HL-60/S4 (cell line): ENCODE measurements around the gene C8G.

Experiments
- in situ Hi-C: fragments of 300-500 bp; cut with MboI; formaldehyde crosslinking; loops from 2 replicates; pipeline ENCODE4 v1.14.3; 2022; ENCODE audit warnings: low sequenced_read_pairs

C8G gene

DNA sequence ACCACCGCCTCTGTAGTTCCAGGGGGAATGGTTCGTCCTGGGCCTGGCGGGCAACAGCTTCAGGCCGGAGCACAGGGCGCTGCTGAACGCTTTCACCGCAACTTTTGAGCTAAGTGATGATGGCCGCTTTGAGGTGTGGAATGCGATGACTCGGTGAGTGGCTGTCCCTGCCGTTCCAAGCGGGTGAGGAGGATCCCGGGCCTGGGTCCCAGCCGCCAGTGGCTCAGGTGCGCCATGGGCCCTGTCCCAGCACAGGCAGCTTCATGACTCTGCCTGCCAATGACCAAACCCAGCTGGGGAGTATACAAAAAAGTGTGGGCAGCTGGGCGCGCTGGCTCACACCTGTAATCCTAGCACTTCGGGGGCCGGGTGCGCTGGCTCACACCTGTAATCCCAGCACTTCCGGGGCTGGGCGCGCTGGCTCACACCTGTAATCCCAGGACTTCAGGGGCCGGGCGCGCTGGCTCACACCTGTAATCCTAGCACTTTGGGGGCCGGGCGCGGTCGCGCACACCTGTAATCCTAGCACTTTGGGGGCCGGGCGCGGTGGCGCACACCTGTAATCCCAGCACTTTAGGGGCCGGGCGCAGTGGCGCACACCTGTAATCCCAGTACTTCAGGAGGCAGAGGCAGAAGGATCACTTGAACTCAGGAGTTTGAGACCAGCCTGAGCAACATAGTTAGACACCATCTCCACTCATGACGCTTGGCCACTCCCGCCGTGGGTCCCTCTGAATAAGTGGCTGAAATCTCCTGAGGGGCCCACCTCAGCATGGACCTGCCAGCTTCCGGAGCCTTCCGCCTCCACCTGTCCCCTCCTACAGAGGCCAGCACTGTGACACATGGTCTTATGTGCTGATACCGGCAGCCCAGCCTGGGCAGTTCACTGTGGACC, 8.1 kb downstream of the C8G start:
- in situ Hi-C loops: no loop called here

DNA sequence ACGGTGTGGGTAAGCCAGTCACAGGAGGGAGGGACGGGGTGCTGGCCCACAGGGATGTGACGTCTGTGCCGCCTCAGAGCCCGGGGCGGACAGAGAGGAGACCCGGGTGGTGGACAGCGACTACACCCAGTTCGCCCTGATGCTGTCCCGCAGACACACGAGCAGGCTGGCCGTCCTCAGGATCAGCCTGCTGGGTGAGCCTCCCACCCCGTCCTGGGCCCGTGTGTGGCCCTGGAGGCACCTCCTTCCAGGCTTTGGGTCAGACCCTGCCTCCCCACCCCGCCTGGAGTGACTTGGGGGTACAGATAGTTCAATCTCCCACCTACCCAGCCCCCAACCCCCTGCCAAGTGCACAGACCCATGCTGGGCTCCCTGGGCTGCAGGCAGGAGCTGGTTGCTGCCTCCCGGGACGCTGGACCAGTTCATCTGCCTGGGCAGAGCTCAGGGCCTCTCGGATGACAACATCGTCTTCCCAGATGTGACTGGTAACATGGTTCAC, 8.8 kb downstream of the C8G start:
- in situ Hi-C loops: no loop called here

DNA sequence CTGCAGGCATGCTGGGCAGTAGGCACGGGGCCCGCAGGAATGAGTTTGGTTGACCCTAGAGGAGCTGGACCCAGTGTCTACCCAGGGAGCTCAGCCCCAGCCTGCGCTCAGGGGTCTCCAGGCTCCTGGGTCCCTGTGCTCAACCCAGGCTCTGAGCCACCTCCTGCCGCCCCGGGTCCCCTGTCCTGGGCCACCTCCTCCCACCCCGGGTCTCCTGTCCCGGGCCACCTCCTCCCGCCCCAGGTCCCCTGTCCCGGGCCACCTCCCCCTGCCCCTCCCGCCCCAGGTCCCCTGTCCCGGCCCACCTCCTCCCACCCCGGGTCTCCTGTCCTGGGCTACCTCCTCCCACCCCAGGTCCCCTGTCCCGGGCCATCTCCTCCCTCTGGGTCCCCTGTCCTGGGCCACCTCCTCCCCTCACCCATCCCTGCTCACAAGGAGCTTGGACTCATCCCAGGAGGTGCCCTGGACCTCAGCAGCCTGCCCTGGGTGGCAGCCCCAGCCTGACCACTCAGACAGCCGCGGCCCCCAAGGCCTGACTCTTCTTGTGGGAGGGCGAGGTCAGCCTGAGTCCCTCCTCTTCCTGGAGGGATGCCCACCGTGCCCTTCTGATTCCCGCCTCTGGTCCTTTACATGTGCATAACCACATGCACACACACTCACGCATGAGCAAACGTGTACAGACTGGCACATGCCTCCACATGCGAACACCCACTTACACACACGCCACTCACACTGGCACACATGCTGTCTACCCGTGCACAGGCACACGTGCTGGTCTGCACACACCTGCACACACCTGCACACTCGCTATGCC, 9.4 kb downstream of the C8G start:
- in situ Hi-C loops: no loop called here

DNA sequence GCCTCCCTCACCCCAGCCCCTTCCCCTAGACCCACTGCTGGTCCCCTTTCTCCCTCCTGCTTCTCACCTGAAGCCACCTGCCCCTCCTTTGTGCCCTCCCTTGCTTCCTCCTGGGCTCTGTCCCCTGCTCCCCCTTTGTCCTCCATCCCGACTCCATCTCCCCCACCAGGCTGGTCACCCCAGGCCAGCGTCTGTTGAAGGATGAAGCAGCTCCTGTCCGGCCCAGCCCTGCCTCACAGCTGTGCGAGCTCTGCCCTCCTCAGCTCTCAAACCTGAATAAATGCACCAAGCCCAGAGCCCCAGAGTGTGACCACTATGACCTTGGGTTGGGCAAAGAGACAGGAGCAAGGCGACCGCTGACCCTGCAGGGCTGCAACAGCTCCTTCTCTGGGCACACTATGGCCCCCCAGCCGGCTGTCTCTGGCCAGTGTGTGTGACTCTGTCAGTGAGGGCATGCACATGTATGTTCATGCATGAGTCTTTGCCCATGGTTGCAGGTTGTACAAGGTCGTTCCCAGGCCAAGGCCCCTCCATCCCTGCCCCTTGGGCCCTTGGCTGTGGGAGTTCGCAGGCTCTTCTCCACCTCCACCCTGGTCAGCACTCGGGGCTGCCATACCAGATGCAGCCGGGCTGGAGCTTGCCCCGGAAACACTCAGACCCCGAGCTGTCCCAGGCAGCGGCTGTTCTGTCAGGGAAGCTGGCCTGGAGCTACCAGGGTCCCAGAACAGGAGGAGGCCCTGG, 10.3 kb downstream of the C8G start:
- in situ Hi-C loops: no loop called here

DNA sequence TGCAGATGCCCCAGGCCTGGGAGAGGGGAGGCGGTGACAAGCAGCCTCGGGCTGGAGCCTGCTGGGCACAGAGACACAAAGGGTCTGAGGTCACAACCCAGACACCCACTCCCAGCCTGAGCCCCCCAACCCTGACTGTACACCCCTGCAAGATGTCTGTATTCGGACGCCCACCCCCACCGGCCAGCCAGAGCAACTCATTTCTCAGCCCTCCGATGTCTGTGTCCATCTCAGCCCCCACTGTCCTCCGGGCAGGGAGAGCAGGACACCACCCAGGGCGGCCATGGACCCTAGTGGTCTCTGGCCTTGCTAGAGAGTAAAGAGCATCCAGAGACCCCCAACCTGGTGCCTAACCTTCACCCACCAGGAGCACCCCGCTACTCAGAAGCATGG, 10.9 kb downstream of the C8G start:
- in situ Hi-C loops: no loop called here

DNA sequence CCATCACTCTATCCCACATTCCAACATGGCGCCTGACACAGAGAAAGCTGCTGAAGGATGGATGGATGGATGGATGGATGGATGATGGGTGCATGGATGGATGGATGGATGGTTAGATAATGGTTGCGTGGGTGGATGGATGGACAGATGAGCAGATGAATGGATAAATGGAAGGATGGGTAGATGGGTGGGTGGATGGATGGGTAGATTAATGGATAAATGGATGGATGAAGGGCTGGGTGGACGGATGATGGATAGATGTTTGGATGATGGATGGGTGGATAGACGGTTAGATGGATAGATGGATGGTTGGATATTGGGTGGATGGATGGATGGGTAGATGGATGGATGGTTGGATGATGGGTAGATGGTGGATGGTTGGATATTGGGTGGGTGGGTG, 11.6 kb downstream of the C8G start:
- in situ Hi-C loops: no loop called here

DNA sequence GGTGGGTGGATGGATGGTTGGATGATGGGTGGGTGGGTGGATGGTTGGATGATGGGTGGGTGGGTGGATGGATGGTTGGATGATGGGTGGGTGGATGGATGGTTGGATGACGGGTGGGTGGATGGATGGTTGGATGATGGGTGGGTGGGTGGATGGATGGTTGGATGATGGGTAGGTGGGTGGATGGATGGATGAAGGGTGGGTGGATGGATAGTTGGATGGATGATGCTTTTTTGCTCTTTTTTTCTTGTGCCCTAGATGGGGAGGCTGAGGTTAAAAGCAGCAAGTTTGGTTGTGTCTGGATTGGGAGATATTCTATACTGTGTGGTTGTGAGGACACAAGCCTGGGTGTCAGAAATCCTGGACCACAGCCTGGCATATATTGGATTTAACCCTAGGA, 12.4 kb downstream of the C8G start:
- in situ Hi-C loops: no loop called here

DNA sequence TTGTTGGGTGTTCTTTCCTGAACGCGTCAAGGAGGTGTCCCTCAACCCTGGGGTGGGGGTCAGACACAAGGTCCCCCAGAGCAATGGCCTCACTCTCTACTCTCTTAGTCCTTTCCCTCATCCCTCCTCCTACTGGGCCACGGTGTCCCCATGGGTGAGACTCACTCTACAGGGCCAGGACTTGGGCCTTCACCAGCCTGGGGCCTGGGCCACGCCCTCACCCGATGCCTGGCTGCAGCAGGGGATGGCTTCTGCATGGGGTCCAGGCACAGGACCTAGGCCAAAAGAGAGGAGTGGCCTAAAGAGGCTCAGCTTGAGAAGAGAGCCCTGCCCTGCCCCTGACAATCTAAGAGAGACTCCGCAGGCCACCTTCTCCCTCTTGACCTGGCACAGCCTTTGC, 12.9 kb downstream of the C8G start:
- in situ Hi-C loops: no loop called here

DNA sequence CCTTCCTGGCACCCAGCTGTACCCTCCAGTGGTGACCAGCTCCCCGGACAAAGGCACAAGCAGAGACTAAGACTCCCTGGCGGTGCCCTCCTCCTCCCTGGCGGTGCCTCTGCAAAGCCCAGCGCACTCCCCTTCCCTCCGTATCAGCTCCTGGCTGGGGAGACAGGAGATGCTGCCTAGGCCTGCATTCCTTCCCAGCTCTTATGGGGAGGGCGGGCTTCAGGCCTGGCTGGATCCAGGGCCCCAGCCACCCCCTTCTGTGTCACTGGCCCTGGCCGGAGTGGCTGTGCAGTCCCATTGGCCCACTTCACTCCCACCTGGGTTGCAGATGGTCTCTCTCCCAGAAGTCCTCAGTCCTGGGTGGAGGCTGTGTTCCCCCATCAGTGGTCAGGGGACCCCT, 13.4 kb downstream of the C8G start:
- in situ Hi-C loops: no loop called here

DNA sequence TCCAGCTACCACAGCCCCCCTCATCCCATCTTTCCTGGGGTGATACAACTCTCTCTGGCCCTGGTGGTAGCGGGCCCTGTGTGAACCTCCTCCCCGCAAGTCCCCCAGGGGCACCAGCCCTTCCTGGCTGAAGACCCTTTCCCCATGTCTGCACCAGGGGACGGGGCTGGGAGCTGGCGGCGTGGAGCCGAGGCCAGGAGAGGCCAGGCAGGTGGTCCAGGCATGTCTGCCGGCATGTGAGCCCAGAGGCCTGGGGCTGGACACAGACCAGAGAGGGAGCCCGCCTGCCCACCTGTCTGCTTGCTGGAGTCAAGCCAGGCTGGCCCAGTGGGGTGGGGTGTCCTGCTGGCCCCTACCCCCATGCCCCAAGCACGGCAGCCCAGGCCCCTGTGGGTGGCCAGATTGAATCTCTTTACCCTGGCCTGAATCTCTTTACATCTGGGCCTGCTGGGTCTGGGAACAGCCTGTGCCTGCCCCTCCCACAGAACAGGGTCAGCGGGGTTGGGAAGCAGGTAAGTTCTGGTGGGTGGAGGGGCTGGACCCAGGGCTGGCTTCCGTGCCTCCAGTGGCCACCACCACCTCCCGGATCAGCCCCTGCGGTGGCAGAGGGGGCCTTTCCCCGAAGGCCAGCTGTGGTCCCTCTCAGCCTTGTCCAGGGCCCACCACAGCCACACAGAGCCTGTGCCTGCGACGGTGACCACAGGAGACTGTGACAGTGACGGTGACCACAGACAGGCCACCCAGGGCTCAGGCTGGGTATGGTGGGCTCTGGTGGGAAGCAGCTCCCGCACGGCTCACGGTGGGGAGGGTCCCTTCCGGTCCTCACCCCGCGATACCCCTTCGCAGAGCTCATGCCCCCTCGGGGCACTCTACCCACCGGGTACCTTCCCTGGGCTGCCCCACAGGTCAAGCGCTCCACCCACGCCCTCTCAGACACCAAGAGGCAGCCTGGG, 14.1 kb downstream of the C8G start:
- in situ Hi-C loops: no loop called here

DNA sequence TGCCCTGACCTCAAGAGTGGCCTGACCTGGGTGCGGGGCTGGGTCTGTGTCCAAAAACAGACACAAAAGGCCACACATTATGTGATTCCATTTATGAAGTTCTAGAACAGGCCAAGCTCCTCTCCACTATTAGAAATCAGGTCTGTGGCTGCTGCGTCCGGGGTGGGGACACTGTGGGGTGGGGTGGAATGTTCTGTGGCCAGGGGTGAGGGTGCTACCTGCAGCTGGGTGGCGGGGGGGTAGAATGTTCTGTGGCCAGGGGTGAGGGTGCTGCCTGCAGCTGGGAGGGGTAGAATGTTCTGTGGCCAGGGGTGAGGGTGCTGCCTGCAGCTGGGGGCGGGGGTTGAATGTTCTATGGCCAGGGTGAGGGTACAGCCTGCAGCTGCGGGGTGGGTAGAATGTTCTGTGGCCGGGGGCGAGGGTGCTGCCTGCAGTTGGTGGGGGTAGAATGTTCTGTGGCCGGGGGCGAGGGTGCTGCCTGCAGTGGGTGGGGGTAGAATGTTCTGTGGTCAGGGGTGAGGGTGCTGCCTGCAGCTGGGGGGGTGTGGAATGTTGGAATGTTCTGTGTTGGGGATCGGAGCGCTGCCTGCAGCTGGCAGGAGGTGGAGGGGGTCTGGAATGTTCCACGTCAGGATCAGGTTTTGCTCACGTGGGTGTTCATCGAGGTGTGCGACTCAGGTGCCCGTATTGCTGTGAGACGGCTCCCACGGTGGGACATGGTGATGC, 15.3 kb downstream of the C8G start:
- in situ Hi-C loops: no loop called here

DNA sequence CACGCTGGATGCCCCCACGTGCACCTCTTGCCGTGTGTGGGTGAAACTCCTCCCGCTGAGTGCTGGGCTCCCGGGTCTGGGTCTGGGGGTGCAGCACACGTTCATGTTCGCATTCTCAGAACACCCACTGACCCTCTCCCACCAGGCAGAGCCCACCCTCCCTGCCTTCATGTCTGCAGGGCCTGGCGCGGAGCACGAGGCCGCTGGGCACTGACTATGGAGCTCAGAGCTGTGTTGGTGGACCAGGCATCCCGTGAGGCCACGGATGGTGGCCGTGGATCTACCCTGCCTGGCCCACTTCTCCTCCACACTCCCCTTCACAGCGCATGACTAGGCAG, 15.9 kb downstream of the C8G start:
- in situ Hi-C loops: no loop called here

DNA sequence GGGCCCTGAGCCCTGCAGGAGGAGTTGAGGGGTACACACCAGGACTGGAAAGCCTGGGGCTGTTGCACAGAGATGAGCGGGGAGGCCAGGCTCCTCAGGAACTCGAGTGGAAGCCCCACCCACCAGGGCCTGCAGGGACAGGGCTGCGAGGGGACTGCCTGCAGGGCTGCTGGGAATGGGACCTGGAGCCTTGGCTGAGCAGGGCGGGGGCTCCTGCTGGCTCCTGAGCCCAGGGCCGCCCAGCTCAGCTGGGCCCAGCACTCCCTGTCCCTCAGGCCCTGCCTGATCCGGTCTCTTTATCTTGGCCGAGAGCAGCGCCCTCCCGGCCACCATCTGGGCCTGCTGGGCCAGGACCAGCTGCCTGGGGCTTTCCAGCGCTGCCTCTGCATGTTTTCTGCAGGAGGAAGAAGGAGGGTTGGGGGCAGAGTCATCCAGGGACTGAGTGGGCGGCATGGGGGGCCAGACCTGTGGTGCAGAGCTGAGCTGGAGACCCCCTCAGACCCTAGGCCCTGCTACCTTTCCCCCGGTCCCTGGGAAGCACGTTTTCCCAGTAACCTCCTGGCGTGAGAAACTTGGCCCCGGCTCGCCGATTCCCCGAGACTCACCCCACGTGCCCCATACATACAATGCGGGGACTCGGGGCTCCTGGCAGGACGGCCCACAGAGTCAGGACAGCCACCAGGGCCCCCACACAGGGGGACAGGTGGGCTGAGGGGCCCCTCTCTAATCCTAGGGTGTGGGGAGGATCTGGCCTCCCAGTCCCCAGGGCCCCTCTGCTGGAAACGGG, 16.4 kb downstream of the C8G start:
- in situ Hi-C loops: no loop called here

DNA sequence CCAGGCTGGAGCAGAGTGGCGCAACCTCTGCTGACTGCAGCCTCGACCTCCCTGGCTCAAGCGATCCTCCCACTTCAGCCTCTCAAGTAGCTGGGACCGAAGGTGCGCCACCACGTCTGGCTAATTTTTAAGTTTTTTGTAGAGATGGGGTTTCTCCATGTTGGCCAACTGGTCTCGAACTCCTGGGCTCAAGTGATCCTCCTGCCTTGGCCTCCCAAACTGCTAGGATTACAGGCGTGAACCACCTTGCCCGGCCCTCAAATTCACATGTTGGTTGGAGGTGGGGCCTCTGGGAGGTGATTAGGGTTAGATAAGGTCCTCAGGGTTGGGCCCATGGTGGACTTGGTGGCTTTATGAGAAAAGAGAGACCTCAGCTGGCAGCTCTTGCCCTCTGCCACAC, 17.1 kb downstream of the C8G start:
- in situ Hi-C loops: no loop called here

DNA sequence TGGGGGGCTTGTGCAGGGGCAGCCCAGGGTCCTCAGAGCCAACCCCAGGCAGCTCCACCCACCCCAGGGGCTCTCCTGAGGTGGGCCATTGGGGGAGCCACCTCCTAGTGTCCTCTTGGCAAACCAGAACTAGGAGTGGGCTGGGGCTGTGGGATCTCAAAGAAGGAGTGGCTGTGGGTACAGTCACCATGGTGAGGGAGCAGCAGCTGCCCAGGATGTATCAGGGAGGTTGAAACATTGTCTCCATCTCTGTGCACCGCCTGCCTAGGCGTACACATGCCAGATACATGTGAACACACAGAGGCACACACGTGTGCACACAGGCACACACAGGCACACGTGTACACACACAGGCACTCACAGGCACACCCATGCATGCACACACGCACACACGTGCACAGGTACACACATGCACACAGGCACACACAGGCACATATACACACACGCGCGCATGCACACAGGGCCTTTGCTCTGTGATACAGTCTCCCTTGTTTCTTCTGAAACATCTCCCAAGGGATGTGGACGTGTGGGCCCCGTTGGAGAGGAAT, 17.7 kb downstream of the C8G start:
- in situ Hi-C loops: no loop called here

DNA sequence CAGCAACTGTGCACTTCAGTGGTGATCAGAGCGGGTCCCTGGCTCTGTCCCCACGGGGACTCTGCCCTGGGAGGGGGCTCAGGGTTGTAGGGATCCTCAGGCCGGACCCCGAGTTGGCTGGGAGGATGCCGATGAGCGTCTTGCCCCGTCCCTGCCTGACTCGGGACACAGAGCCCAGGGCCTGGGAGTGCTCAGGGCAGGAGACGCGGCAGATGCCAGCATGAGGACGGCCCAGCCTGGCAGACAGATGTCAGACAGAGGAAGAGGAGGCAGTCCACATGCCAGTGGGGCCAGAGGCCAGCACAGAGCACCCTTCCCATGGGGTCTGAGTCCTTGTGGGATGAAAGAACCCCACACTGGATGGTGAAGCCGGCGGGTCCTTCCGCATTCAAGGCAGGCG, 18.3 kb downstream of the C8G start:
- in situ Hi-C loops: no loop called here

DNA sequence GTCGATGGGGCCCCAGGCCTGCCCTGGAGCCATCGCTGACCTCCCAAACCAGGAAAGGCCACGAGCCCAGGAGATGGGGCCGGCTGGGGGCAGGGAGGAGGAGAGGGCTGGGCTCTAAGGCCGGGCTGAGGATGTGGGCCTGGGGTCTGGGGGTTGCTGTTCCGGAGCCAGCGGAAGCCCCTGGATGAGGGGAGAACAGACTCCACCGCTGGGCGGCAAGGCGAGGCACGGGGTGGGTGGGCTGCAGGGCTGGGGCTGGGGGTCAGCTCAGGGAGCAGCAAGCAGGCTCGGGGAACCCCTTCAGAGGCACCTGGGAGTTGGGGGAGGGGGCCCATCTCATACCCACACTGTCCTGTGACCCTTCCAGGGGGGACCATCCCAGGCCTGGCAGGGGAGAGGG, 18.7 kb downstream of the C8G start:
- in situ Hi-C loops: no loop called here

DNA sequence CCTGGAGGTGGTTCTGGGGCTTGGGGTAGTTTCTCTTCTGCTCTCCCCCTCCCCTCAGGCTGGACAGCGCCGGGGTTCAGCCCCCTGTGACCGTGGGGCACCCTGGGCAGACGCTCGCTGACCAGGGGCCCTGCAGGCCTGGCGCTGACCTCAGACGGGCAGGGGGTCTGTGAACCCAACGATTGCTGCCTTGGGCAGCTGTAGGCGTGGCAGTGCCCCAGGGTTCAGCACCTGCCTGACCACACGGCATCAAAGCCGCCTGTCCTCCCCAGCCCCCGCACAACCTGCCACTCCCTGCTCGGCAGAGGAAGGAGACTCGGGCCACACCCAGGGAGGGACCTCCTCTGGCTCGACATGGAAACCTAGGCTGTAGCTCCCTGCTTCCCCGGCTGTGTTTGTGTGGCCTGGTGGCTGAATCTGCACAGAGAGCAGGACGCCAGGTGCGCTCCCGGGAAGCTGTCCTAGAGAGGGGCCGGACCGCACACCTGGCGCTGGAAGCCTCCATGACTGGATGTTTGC, 19.2 kb downstream of the C8G start:
- in situ Hi-C loops: no loop called here
